ENCODE data around the gene SP100.
"Not testable (repeated sequence)": the region's sequence is repeated elsewhere in the genome, so short reads cannot be mapped to it uniquely, and the experiment has no call there.

The SP100 gene

GRCh38 chr2:230422149-230422548, 6.1 kb downstream of the SP100 start:
- no peak for DNase-seq

GRCh38 chr2:230423851-230424458, 8.0 kb downstream of the SP100 start:
- DNase-seq: no peak

- DNase-seq: no peak
Observed at GRCh38 chr2:230425377-230425776, 9.4 kb downstream of the SP100 start.

GRCh38 chr2:230429513-230429912, 13.5 kb downstream of the SP100 start:
- no peak for DNase-seq

GRCh38 chr2:230430957-230431910, 15.2 kb downstream of the SP100 start:
- DNase-seq: no peak

GRCh38 chr2:230434677-230435324, 18.8 kb downstream of the SP100 start:
- no peak for DNase-seq

- DNase-seq: no peak
Observed at GRCh38 chr2:230435431-230435830, 19.4 kb downstream of the SP100 start.

- DNase-seq: not testable (repeated sequence)
Observed at GRCh38 chr2:230439121-230439520, 23.1 kb downstream of the SP100 start.

GRCh38 chr2:230439590-230439989, 23.6 kb downstream of the SP100 start:
- no peak for DNase-seq

- no peak for DNase-seq
Observed at GRCh38 chr2:230441227-230441897, 25.4 kb downstream of the SP100 start.

GRCh38 chr2:230443541-230443940, 27.5 kb downstream of the SP100 start:
- no peak for DNase-seq

- no peak for DNase-seq
Observed at GRCh38 chr2:230444832-230445231, 28.8 kb downstream of the SP100 start.

GRCh38 chr2:230447036-230447435, 31.0 kb downstream of the SP100 start:
- DNase-seq: no peak

GRCh38 chr2:230447455-230448451, 31.8 kb downstream of the SP100 start:
- no peak for DNase-seq

GRCh38 chr2:230449901-230450467, 34.0 kb downstream of the SP100 start:
- DNase-seq: no peak

GRCh38 chr2:230453006-230453405, 37.0 kb downstream of the SP100 start:
- DNase-seq: no peak

GRCh38 chr2:230455005-230455684, 39.1 kb downstream of the SP100 start:
- DNase-seq: no peak

GRCh38 chr2:230457073-230457768, 41.2 kb downstream of the SP100 start:
- no peak for DNase-seq

- no peak for DNase-seq
Observed at GRCh38 chr2:230457793-230458192, 41.8 kb downstream of the SP100 start.

- no peak for DNase-seq
Observed at GRCh38 chr2:230459216-230459615, 43.2 kb downstream of the SP100 start.
